Measurements from ENCODE around the gene PCED1A. TPM values are rescaled to one million over a fixed set of nuclear protein-coding genes. Genes with fewer than 3 reads are reported as not detected.

Gene PCED1A
- total and polyA plus RNA-seq, 2 donors (not counting 3 experiments of a cell fraction or from before 2014, with no cell fraction given), result 20.1 to 32.0 TPM

- dilution Hi-C loops (cut with MboI; ENCODE audit: extremely low pct_ligation_motif_present, low sequenced_read_pairs), result no loop called here
- H3K27me3 ChIP-seq (ENCODE audit: control insufficient read depth in 2 of 2, insufficient read depth in 2 of 2, low read length in 2 of 2), result no peaks in the 10 kb centered on the region
- no peak overlapping the region for H3K9ac ChIP-seq (replicated peaks; ENCODE audit: extremely low read depth, insufficient read depth, low read length)
- ChIA-PET CTCF (interaction anchor here (0.9 to 2.5 kb wide), 7 partner anchors 13 to 177 kb away, joined by 3 to 14 read pairs (median 4); no protein-coding TSS in a partner anchor), POLR2A (no interaction called here)
- H4K20me1 ChIP-seq (replicated peaks; ENCODE audit: control insufficient read depth, extremely low read depth, insufficient read depth, low read length), result no peaks in the 10 kb centered on the region
- no peaks in the 10 kb centered on the region for H3K9me1 ChIP-seq (replicated peaks; ENCODE audit: control insufficient read depth, extremely low read depth, insufficient read depth, low read length)
- no peaks in the 10 kb centered on the region for H3K4me1 ChIP-seq (ENCODE audit: control insufficient read depth, extremely low read depth, insufficient read depth, low read length)
- no peaks in the 10 kb centered on the region for H3K79me2 ChIP-seq (ENCODE audit: control insufficient read depth, insufficient read depth, low read length)
- no peak for FAIRE-seq
- no peak overlapping the region for H3K4me3 ChIP-seq (replicated peaks in 1 of 3; ENCODE audit: insufficient read depth in 1 of 3, low read depth in 1 of 3, low read length in 3 of 3)
- H3K27ac ChIP-seq (ENCODE audit: insufficient read depth, low read depth, low read length), result no peak overlapping the region
- no peak for TF ChIP-seq MAX (IDR thresholded peaks at IDR 0.05; ENCODE audit: insufficient read depth, insufficient read length)
- TF ChIP-seq JUN (IDR thresholded peaks at IDR 0.05; ENCODE audit: borderline replicate concordance, insufficient read depth, insufficient read length, low read depth), result no peak
- TF ChIP-seq MYC (IDR thresholded peaks at IDR 0.05; ENCODE audit: low read depth, low read length), result no peak
- TF ChIP-seq FOS (IDR thresholded peaks at IDR 0.05; ENCODE audit: borderline replicate concordance, insufficient read depth, low read length), result no peak
- no peak for TF ChIP-seq POLR2A (IDR thresholded peaks at IDR 0.05; ENCODE audit: low read depth, low read length)
- no peak for TF ChIP-seq EZH2 (IDR thresholded peaks at IDR 0.05; ENCODE audit: borderline replicate concordance, low read depth, low read length, severe bottlenecking)
- TF ChIP-seq CTCF (IDR thresholded peaks at IDR 0.05; ENCODE audit: extremely low read depth in 1 of 2, insufficient read depth in 1 of 2, low read depth in 1 of 2, low read length in 2 of 2), result no peak
- TF ChIP-seq GATA2 (IDR thresholded peaks at IDR 0.05; ENCODE audit: insufficient read depth, insufficient read length, low read depth, low read length), result no peak
- no peak for TF ChIP-seq POLR2AphosphoS5 (IDR thresholded peaks at IDR 0.05; ENCODE audit: insufficient read depth, low read depth, low read length)
- no peak overlapping the region for H2AFZ ChIP-seq (ENCODE audit: low read depth, low read length)
- peaks cover 0 to 36% of the 10 kb centered on the region in 2 experiments for H3K36me3 ChIP-seq (ENCODE audit: control insufficient read depth in 2 of 2, extremely low read depth in 1 of 2, insufficient read depth in 2 of 2, low read length in 2 of 2)
- no peaks in the 10 kb centered on the region for H3K9me3 ChIP-seq (replicated peaks; ENCODE audit: control insufficient read depth, insufficient read depth, low read length)
- intact Hi-C loops (cut with micrococcal nuclease), result no loop called here
- no TSS peak for BruUV-seq (replicated peaks)
- no peak overlapping the region for H3K4me2 ChIP-seq (ENCODE audit: insufficient read depth, low read length)
- DNase-seq (ENCODE audit: low read depth, low spot score), result no peak
Measured at GRCh38 chr20:2865101-2865500, 24.6 kb upstream of the PCED1A start.

Data from endothelial cell of umbilical vein (primary cell).